Activated T-helper 2 cell treated with anti-CD3 and anti-CD28 coated beads, Interferon-gamma antibody, Interleukin-2, Interleukin-4, amounts not matched to agents 10 μg/mL and 5 μg/mL and 100 μg/mL, durations not matched to agents 14 hours and 24 hours and 36 hours (primary cell): ENCODE data around the gene FRMPD1. TPM values are rescaled to one million over a fixed set of nuclear protein-coding genes. Genes with fewer than 3 reads are reported as not detected.

Experiments
- DNase-seq: peaks from one replicate; pipeline ENCODE4 v3.0.0; 2021; ENCODE audit warnings: low spot score
- H3K27ac Mint-ChIP-seq: one replicate; pipeline ENCODE4 v1.8.0; 2021; ENCODE audit warnings: mixed read lengths
- H3K27me3 Mint-ChIP-seq: one replicate; pipeline ENCODE4 v1.8.0; 2021; ENCODE audit warnings: low read depth, mixed read lengths
- H3K36me3 Mint-ChIP-seq: one replicate; pipeline ENCODE4 v1.8.0; 2021; ENCODE audit warnings: low read depth, mixed read lengths
- H3K4me1 Mint-ChIP-seq: one replicate; pipeline ENCODE4 v1.8.0; 2021; ENCODE audit warnings: low read depth, mixed read lengths
- H3K4me3 Mint-ChIP-seq: one replicate; pipeline ENCODE4 v1.8.0; 2021; ENCODE audit warnings: low read depth, mild to moderate bottlenecking, moderate library complexity, mixed read lengths
- H3K9me3 Mint-ChIP-seq: one replicate; pipeline ENCODE4 v1.8.0; 2021; ENCODE audit warnings: mixed read lengths
- intact Hi-C: fragments of 100-400 bp; cut with micrococcal nuclease; formaldehyde crosslinking; loops from one replicate; pipeline ENCODE4 v1.15.1; 2023
- total RNA-seq: library from RNA; stranded (reverse); gene quantifications from 2 replicates; pipeline ENCODE4 v1.2.3, GENCODE V29; 2022

Gene FRMPD1
- total RNA-seq, 1 donor from 2014 or later: not detected

DNA sequence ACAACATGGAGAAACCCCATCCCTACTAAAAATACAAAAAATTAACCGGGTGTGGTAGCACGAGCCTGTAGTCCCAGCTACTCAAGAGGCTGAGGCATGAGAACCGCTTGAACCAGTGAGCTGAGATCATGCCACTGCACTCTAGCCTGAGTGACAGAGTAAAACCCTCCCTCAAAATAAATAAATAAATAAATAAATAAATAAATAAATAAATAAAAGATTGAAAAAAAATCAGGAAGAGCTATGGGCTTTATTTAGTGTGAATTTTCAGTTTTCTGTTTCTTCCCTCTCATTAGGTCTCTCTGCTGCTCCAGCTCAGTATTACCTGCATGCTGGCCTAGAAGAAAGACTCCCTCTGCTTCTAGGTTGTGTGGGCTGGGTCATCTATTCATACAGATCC lies 55.0 kb downstream of the FRMPD1 start:
- Mint-ChIP-seq H3K9me3 (no peaks in the 10 kb centered on the region), H3K4me3 (no peak overlapping the region), H3K27ac (no peak overlapping the region), H3K27me3 (peaks cover 30% of the 10 kb centered on the region), H3K4me1 (peaks cover 11% of the 10 kb centered on the region), H3K36me3 (no peaks in the 10 kb centered on the region)
- intact Hi-C loops: no loop called here
- no peak for DNase-seq

DNA sequence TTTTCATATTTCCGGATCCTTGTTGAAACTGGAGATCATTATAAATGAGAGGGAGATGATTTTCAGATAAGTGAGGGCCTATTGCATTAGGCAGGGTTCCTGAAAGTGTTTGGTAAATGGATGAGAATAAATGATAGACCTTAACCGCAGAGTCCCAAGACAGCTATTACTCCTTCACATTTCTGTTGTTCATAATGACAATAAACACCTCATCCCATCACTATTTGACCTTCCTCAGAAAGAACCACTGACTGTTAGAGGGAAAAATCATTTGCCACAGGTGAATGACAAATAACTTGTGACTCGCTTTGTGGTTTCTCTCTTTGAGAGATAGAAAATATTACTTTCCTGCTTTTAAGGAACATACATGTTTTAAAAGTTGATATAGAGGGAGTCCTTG lies 55.5 kb downstream of the FRMPD1 start:
- Mint-ChIP-seq H3K4me1 (peaks cover 11% of the 10 kb centered on the region), H3K4me3 (no peak overlapping the region), H3K27ac (no peak overlapping the region), H3K27me3 (peaks cover 28% of the 10 kb centered on the region), H3K9me3 (no peaks in the 10 kb centered on the region), H3K36me3 (no peaks in the 10 kb centered on the region)
- intact Hi-C loops: no loop called here
- DNase-seq: no peak

GRCh38 chr9:37707748-37708147 lies 57.0 kb downstream of the FRMPD1 start:
- Mint-ChIP-seq H3K36me3 (no peaks in the 10 kb centered on the region), H3K27me3 (peaks cover 22% of the 10 kb centered on the region), H3K4me1 (peaks cover 17% of the 10 kb centered on the region), H3K4me3 (no peak overlapping the region), H3K9me3 (no peaks in the 10 kb centered on the region), H3K27ac (no peak overlapping the region)
- DNase-seq: no peak
- intact Hi-C loops: no loop called here

- H3K27ac Mint-ChIP-seq: no peak overlapping the region
- peaks cover 19% of the 10 kb centered on the region for H3K27me3 Mint-ChIP-seq
- no peaks in the 10 kb centered on the region for H3K9me3 Mint-ChIP-seq
- no peak overlapping the region for H3K4me3 Mint-ChIP-seq
- H3K4me1 Mint-ChIP-seq: peaks cover 17% of the 10 kb centered on the region
- intact Hi-C loops: no loop called here
- no peak for DNase-seq
- H3K36me3 Mint-ChIP-seq: no peaks in the 10 kb centered on the region
Measured at GRCh38 chr9:37710046-37710445, 59.3 kb downstream of the FRMPD1 start.

- Mint-ChIP-seq H3K27me3 (peaks cover 14% of the 10 kb centered on the region), H3K9me3 (no peaks in the 10 kb centered on the region), H3K36me3 (no peaks in the 10 kb centered on the region), H3K27ac (no peak overlapping the region), H3K4me1 (peaks cover 6% of the 10 kb centered on the region), H3K4me3 (no peak overlapping the region)
- no peak for DNase-seq
- intact Hi-C loops: no loop called here
Measured at GRCh38 chr9:37715260-37715659, 64.5 kb downstream of the FRMPD1 start.

DNA sequence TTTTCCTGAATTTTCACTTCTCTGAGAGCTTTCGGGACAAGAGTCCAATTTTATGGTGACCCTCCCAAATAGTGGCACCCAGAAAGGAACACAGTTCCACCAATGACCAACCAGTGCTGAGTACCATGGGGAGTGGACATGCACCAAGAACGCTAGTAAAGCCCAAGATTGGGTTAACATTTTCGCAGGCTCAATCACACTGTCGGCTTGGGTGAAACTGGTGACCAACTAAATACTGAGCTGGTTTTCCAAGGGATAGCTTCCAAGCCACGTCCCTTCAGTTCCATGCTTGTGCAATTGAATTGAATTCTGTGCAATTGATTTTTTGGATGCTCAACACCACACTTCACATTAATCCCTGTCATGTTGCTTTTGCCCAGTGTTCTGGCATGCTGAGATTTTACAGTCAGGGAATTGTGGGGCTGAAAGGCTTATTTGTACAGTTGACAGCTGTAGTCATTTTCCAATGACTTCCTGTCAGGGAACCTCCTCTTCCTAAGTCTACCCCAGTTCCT lies 65.3 kb downstream of the FRMPD1 start:
- Mint-ChIP-seq H3K27me3 (peaks cover 14% of the 10 kb centered on the region), H3K27ac (no peak overlapping the region), H3K9me3 (no peaks in the 10 kb centered on the region), H3K4me3 (no peak overlapping the region), H3K36me3 (no peaks in the 10 kb centered on the region), H3K4me1 (peaks cover 6% of the 10 kb centered on the region)
- intact Hi-C loops: no loop called here
- DNase-seq: no peak

DNA sequence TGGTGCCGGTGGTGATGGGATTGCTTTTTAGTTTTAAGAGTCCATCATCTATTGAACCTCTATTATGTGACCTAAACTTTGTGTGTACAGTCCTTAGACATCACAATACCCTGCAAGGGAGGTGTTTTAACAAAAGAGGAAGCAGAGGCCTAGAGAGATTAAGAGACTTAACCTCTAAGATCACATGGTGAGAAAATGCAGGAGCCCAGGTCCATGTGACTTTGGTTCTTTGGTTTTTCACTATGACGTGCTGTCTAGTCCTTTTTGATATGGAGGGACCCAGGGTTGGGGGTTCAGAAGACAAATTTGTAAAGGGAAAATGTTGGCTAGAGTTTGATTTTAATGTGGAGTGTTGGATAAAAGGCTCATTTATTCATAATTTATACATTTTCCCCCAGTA lies 68.8 kb downstream of the FRMPD1 start:
- Mint-ChIP-seq H3K27ac (no peak overlapping the region), H3K36me3 (no peaks in the 10 kb centered on the region), H3K9me3 (no peaks in the 10 kb centered on the region), H3K27me3 (peaks cover 12% of the 10 kb centered on the region), H3K4me3 (no peak overlapping the region), H3K4me1 (no peaks in the 10 kb centered on the region)
- intact Hi-C loops: no loop called here
- DNase-seq: no peak

GRCh38 chr9:37727013-37727412 lies 76.3 kb downstream of the FRMPD1 start:
- Mint-ChIP-seq H3K36me3 (no peaks in the 10 kb centered on the region), H3K27me3 (peaks cover 26% of the 10 kb centered on the region), H3K4me1 (no peaks in the 10 kb centered on the region), H3K27ac (no peak overlapping the region), H3K4me3 (no peak overlapping the region), H3K9me3 (no peaks in the 10 kb centered on the region)
- DNase-seq: no peak
- intact Hi-C loops: no loop called here

DNA sequence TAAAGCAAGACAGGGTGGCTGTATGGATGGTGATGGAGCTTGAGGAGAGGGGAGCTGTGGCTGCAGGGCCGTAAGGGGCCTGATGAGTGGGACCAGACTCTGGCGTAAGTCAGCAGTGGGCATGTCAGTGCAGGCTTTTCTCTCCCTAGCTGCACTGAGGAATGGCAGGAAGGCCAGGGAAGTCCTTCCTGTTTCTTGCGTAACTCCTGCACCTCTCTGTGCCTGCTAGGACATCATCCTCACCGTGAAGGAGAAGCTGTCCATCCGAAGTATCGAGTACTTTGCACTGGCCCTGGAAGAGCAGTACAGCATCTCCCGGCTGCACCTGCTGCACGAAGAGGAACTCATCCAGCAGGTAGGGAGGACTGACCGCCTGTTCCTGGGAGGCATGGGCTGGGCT lies 78.7 kb downstream of the FRMPD1 start:
- H3K4me3 Mint-ChIP-seq: no peak overlapping the region
- H3K27me3 Mint-ChIP-seq: peaks cover 31% of the 10 kb centered on the region
- no peaks in the 10 kb centered on the region for H3K36me3 Mint-ChIP-seq
- no peak for DNase-seq
- no peak overlapping the region for H3K27ac Mint-ChIP-seq
- H3K9me3 Mint-ChIP-seq: no peaks in the 10 kb centered on the region
- intact Hi-C loops: no loop called here
- H3K4me1 Mint-ChIP-seq: no peaks in the 10 kb centered on the region

- H3K27ac Mint-ChIP-seq: no peak overlapping the region
Measured at GRCh38 chr9:37730256-37730655, 79.5 kb downstream of the FRMPD1 start.

GRCh38 chr9:37730839-37731238 lies 80.1 kb downstream of the FRMPD1 start:
- Mint-ChIP-seq H3K9me3 (no peaks in the 10 kb centered on the region), H3K4me3 (no peak overlapping the region), H3K27ac (no peak overlapping the region), H3K36me3 (no peaks in the 10 kb centered on the region), H3K4me1 (no peaks in the 10 kb centered on the region), H3K27me3 (peaks cover 29% of the 10 kb centered on the region)
- intact Hi-C loops: no loop called here
- no peak for DNase-seq

More at GRCh38 chr9:37730256-37730655, 79.5 kb downstream of the FRMPD1 start:
- Mint-ChIP-seq H3K27me3 (peaks cover 29% of the 10 kb centered on the region), H3K9me3 (no peaks in the 10 kb centered on the region), H3K4me3 (no peak overlapping the region), H3K36me3 (no peaks in the 10 kb centered on the region), H3K4me1 (no peaks in the 10 kb centered on the region)
- no peak for DNase-seq
- intact Hi-C loops: no loop called here

DNA sequence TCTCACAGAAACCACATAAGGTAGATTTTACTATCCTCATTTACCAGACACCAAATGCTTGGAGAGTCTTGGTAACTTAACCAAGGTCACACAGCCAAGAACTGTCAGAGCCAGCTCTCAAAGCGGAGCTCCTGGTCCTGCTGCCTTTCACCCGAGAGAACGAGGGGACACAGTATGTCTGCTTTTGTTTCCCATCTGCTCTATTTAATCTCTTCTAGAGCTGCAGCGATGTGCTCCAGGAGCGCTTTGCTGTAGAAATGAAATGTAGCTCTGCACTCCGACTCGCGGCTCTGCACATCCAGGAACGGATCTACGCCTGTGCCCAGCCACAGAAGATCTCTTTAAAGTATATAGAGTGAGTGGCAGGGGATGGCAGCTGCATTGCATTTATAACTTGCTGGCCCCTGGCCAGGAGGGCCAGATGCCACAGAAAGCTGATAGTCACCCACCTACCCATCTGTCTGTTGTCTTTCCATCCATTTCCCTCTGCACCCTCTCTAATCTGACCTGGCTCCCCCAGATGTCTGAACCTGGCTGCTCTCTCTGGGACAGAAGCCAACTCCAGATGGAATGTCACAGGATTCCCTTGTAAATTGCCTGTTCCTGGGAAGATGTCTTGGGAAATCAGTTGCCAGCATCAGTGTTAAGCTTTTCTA lies 81.5 kb downstream of the FRMPD1 start:
- intact Hi-C loops: no loop called here
- Mint-ChIP-seq H3K4me3 (no peak overlapping the region), H3K4me1 (no peaks in the 10 kb centered on the region), H3K27ac (no peak overlapping the region), H3K9me3 (no peaks in the 10 kb centered on the region), H3K36me3 (no peaks in the 10 kb centered on the region), H3K27me3 (peaks cover 24% of the 10 kb centered on the region)
- DNase-seq: no peak

DNA sequence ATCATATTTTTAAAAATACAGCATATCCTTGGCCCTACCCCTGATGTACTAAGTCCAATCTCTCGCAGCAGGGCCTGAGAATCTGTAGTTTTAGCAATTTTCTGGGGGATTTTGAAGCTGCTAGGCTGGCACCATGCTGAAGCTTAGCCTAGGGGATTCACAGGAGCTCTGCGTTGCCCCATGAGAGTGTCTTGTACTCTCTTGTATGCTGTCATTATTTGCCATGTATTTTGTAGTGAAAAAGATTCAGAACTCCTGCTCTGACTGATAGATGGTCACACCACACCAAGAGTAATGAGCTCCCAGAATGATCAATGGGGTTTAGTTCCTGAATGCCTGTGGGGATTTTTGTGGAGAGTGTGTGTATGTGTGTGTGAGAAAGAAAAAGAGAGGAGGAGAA lies 82.2 kb downstream of the FRMPD1 start:
- intact Hi-C loops: no loop called here
- no peaks in the 10 kb centered on the region for H3K4me1 Mint-ChIP-seq
- no peaks in the 10 kb centered on the region for H3K36me3 Mint-ChIP-seq
- no peak overlapping the region for H3K4me3 Mint-ChIP-seq
- no peaks in the 10 kb centered on the region for H3K9me3 Mint-ChIP-seq
- H3K27ac Mint-ChIP-seq: no peak overlapping the region
- peaks cover 21% of the 10 kb centered on the region for H3K27me3 Mint-ChIP-seq
- DNase-seq: no peak

DNA sequence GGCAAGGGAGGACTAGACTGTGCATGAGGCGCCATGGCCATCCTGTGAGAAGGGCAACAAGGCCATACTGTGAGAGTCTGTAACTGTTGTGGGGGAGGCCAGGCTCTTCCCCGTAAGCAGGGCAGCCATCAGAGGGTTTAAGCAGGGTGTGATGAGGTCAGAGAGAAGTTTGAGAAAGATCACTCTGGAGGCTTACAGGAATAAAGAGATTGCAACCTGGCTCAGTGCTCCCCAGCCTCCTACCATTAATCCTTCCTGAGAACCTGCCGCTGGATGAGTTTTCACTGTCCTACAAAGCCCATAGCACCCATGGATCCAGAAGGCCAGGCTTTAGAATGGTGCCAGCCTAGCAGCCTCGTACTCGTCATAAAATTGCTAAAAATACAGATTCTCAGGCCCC lies 88.5 kb downstream of the FRMPD1 start:
- H3K4me3 Mint-ChIP-seq: no peak overlapping the region
- no peak for DNase-seq
- intact Hi-C loops: no loop called here
- H3K27me3 Mint-ChIP-seq: peaks cover 1% of the 10 kb centered on the region
- H3K4me1 Mint-ChIP-seq: no peaks in the 10 kb centered on the region
- H3K36me3 Mint-ChIP-seq: no peaks in the 10 kb centered on the region
- no peak overlapping the region for H3K27ac Mint-ChIP-seq
- no peaks in the 10 kb centered on the region for H3K9me3 Mint-ChIP-seq
